GM23338 (cell line): ENCODE data around the gene SYK.

ENCODE experiments used
- CREB1 ChIP-seq: fragments of 250-450 bp; sonication (Bioruptor Pico); IDR thresholded peaks from 2 replicates; pipeline ENCODE4 v1.5.0; 2020; ENCODE audit warnings: low read depth, mild to moderate bottlenecking, moderate library complexity
- CTCF ChIP-seq, 2 experiments: fragments of 200-600 bp in 1 of 2; sonication (generic) in 1 of 2; conservative IDR thresholded peaks; 2 replicates each; pipeline versions ENCODE4 v1.5.1 to v1.6.1; 2016 to 2017; ENCODE audit warnings: antibody characterized with exemption in 2 of 2, low read depth in 2 of 2, mild to moderate bottlenecking in 2 of 2, moderate library complexity in 1 of 2
- EZH2 ChIP-seq: fragments of 200-600 bp; sonication (generic); IDR thresholded peaks from one replicate; pipeline ENCODE4 v1.8.0; 2017; ENCODE audit warnings: antibody characterized with exemption, mild to moderate bottlenecking, low read depth; ENCODE audit not compliant: unreplicated experiment
- EZH2phosphoT487 ChIP-seq: fragments of 200-600 bp; sonication (generic); IDR thresholded peaks from one replicate; pipeline ENCODE4 v1.8.1; 2018; ENCODE audit warnings: antibody characterized with exemption; ENCODE audit not compliant: unreplicated experiment
- JUNB ChIP-seq: IDR thresholded peaks from one replicate; pipeline ENCODE4 v1.6.1; 2016; ENCODE audit warnings: antibody characterized with exemption; ENCODE audit not compliant: unreplicated experiment
- NANOG ChIP-seq: IDR thresholded peaks from 2 replicates; pipeline ENCODE4 v1.6.1; 2016; ENCODE audit warnings: antibody characterized with exemption, borderline replicate concordance
- POLR2AphosphoS5 ChIP-seq: IDR thresholded peaks from 2 replicates; pipeline ENCODE4 v1.6.1; 2016; ENCODE audit warnings: antibody characterized with exemption, low read depth
- REST ChIP-seq: IDR thresholded peaks from one replicate; pipeline ENCODE4 v1.6.1; 2018; ENCODE audit warnings: antibody characterized with exemption; ENCODE audit not compliant: unreplicated experiment
- STAT1 ChIP-seq: IDR thresholded peaks from one replicate; pipeline ENCODE4 v1.6.1; 2016; ENCODE audit warnings: antibody characterized with exemption; ENCODE audit not compliant: unreplicated experiment
- ZNF114 ChIP-seq: fragments of 250-450 bp; sonication (Bioruptor Pico); IDR thresholded peaks from 2 replicates; pipeline ENCODE4 v1.5.0; 2020; ENCODE audit warnings: mild to moderate bottlenecking, moderate library complexity
- ZNF331 ChIP-seq: fragments of 250-450 bp; sonication (Bioruptor Pico); IDR thresholded peaks from 2 replicates; pipeline ENCODE4 v1.5.0; 2020; ENCODE audit warnings: low read depth, mild to moderate bottlenecking, moderate library complexity

- TF ChIP-seq EZH2: no peak
- TF ChIP-seq CTCF (conservative IDR thresholded peaks at IDR 0.05; ENCODE audit: low read depth in 2 of 2): no peak
- no peak for TF ChIP-seq REST
- no peak for TF ChIP-seq CREB1 (CRISPR knock-in tag)
- no peak for TF ChIP-seq POLR2AphosphoS5
- no peak for TF ChIP-seq EZH2phosphoT487
- TF ChIP-seq ZNF114: no peak
- TF ChIP-seq STAT1: no peak
- TF ChIP-seq JUNB: no peak
- TF ChIP-seq ZNF331 (CRISPR knock-in tag): no peak
- no peak for TF ChIP-seq NANOG
Observed at GRCh38 chr9:90842176-90842777, 40.7 kb downstream of the SYK start.
